Measurements from ENCODE around the gene ARHGEF1.
"Not testable (repeated sequence)": the region's sequence is repeated elsewhere in the genome, so short reads cannot be mapped to it uniquely, and the experiment has no call there.

ARHGEF1 gene

DNA sequence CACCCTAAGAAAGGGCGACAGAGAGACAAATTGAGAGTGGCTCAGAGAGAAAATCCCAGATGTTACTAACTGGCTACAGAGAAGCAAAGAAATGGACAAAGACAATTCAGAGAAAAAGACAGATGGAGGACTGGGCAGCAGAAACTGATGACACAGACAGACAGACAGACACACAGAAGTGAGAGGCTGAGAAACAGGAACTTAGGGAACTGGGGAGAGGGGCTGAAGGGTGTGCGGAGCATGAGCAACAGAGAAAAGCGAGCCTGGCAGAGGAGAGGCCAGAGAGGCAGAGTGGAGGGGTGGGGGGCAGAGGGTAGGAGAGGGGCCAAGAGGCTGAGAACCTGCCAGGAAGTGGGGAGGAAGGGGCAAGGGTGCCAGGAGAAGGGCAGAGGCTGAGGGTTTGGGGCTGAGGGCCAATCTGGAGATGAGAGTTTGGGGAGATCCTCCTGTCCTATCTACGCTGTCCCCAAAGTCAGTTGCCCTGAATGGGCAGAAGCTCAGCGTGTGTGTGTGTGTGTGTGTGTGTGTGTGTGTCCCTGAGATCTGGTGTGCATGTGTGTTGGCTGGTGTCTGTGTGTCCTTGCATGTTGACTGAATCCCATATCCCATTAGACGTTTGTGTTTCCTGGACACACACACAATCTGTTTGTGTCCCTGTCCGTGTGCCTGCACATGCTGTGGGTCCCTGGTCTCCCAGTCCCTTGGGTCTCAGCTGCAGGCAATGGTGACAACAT, 50.9 kb downstream of the ARHGEF1 start:
- DNase-seq: no peak

DNA sequence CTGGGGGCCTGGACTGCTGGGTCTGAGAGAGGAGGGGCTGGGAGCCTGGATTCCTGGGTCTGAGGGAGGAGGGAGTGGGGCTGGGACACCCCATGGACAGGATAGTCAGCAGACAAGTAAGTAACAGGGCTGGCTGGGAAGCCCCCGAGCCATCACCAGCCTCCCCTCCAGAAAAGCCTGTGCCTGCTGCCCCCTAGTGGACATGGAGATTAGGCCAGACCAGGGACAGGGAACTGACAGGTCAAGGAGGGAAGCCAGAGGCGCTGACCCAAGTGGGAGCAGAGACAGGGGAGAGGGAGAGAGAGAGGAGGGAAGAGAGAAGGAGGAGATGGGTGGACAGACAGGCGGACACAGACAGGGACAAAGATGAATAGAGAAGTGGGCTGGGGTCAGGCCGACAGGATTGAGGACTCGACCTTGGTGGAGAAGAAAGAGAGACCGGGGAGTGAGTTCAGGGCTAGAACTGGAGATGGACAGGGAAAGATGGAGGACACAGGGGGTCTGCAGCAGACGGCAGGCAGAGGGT, 51.9 kb downstream of the ARHGEF1 start:
- peak; percentile 80 for DNase-seq

GRCh38 chr19:41935760-41936415, 52.9 kb downstream of the ARHGEF1 start:
- no peak for DNase-seq

- DNase-seq: peak; percentile 61
These were observed 53.4 kb downstream of the ARHGEF1 start for GRCh38 chr19:41936416-41936850.

DNA sequence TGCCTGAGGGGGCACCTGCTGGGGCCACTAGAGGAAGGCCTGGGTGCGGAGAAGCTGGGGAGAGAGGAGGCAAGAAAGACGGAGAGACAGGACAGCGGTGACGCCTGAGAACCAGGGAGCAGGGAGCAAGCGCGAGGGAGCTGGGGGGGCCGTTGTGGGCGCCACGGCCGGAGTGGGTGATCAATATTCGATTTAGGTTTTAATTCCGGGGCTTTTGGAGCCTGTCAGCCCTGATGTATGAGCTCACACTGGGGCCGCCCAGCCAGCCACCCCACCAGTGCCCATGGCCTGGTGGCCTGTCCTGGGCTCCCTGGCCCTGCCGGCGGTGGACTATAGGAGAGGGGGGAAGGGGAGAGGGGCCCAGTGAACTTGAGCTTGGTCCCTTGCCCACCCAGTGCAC, 54.0 kb downstream of the ARHGEF1 start:
- no peak for DNase-seq

DNA sequence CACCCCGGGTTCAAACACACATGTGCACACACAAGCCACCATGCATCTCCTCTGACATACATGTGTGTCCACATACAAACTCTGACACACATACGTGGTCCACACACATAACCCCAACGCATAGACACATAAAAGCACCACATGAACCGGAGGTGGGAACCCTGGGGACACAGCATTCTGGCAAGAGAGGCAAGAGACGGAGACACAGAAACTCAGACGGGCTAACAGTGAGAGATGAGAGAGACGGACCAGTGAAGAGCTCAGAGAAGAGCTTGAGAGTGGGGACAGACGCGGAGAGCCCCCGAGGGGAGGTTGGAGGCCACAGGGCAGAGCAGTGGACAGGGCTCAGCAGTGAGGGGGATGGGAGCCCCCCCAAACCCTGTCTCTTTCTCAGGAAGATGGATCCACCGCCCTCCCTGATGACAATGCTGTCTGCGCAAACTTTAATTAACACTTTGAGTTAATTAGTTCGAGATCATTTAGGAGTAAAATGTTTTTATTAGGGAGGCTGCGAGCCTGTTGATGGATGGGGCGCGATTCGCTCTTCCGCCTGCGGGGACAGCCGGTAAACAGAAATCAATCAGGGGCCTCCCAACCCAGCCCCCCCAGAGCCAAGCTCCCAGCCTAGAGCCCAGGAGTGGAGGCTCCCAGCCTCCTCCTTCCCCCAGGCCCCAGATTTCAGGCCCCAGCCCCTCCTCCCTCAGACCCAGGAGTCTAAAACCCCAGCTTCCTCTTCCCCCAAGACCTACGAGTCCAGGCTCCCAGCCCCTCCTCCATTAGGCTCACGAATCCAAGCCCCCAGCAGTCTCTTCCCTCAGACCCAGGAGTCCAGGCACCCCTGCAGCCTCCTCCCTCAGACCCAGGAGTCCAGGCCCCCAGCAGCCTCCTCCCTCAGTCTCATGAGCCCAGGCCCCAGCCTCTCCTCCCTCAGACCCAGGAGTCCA, 54.8 kb downstream of the ARHGEF1 start:
- no peak for DNase-seq

GRCh38 chr19:41939209-41939608, 56.2 kb downstream of the ARHGEF1 start:
- DNase-seq: not testable (repeated sequence)

DNA sequence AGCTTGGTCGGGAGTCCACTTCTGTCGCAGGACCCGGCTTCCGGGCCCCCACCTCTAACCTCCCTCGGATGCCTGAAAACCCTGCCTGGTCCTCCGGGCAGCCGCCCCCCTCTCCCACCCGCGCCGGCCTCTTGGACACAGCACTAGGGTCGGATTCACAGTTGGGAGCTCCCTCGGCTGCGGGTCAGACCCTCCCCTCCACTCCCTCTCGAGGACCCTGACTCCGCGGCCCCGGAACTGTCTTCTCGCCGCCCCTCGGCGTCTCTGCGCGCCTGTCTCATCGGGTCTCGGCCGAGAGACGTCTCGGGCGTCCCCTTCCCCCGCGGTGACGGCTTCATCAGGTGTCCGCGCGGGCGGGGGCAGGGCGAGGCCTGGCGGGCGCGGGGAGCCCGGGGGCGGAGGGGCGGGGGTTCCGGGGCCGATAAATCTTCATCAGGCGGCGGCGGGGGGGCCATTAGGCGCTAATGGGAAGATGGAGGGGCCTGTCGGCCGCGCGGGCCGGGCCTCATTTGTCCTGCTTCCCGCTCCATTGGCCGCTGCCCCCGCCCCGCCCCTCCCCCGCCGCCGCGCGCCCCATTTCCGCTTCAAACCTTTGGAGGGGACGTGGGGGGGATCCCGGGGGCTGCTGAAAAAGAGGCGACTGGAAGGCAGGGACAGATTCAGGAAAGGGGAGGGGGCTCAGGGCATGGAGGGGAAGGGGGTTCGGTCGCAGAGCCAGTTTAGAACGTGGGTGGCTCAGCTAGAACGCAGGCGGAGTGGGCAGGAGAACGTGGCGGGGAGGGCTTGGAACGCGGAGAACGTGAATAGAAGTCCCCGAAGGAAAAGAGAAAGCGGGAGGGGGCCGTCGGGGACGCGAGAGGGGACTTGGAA, 57.1 kb downstream of the ARHGEF1 start:
- peak; percentile 31 for DNase-seq

DNA sequence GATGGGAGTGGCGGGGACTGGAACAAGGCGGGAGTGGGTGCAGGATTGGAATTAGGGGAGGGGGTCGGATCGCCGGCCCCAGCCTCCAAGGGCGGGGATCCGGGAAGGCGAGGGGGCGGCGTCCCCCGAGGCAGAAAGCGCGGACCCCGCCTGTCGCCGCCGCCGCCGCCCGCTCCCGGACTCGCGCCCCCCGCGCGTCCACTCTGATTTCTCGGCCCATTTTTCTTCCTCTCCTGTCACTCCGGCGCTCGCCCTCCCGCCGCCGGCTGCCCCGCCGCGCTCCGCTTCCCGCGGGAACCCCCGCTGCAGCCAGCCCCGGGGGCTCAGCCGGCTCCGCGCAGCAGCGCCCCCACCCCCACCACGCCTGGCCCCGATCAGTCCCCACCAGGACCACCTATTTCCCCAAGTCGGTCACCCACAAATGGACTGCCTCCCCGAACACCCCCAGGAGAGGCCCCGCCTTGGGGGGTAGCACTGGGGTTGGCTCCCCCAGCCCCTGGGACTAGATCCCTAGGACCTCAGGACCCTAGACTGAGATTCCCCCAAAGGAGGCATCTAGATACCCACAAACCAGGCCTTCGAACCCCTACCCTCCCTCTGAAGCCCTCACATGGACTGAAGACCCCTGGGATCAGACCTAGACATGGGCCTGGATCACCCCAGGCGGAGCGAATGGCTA, 57.9 kb downstream of the ARHGEF1 start:
- no peak for DNase-seq

DNA sequence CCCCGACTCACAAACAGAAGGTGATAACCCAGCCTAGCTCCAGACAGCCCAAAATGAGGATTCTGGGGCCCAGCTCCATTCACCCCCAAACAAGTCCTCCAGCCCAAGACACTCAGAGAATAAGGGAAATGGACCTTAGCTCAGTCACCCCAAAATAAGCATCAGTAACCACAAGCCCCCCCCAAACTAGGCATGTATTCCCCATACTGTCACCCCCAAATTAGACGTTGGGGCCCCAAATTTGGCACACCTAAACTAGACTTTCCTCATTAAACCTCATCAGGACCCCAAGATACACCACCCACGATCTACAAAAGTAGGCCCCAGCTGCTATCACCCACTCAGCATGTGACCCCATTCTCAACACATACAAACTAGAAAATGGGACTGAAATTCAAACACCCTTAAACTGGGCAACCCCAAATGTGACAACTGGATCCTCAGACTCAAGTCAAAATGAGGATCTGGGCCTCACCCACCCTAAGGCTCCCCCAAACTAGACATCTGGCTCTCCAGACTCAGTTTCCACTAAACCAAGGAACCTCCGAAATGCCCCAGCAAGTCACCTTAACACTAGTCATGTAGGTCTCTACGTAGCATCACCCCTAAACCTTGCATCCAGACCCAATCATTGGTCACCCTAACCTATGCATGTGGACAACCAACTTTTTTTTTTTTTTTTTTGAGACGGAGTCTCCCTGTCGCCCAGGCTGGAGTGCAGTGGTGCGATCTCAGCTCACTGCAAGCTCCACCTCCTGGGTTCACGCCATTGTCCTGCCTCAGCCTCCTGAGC, 58.6 kb downstream of the ARHGEF1 start:
- DNase-seq: no peak

DNA sequence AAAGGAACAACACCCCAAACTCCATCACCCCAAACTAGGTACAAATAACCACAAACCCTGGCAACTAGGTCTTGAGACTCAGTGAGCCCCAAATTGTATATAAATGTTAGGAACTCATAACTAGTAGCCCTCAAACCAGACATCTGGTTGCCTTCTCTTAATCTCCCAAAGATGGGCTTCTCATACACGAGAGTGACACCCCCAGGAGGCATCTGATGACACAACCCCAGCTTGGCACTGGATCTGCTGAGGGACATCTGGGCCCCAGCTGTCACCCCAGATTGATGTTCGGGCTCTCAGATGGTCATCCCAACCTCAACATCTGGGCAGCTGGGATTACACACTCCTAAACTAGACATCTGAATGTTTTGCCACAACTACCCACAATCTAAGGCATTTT, 61.4 kb downstream of the ARHGEF1 start:
- DNase-seq: no peak

DNA sequence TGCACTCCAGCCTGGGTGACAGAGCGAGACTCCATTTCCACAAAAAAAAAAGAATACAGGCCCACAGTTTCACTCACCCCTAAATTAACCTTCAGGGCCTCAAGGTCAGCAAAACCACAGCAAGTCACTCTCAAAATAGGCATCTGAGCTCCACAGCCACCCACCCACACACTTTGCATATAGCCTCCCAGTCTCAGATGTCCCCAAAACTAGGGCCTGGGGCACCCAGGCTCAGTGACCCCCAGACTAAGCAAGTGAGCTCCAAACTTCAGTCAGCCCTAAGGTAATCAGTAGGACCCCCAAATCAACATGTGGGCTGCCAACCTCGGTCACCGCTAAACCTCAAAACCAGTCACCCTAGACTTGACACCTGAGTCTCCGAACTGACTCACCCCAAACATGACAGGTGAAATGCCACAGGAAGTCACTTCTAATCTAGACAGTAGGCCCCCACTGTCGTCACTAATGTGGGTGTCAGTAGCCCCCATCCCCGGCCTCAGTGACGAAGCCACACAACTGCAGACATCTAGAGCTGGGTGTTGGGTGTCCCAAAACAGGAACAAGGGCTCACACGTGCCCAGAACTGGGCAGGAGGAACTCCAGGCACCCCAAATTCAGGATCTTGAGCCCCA, 62.3 kb downstream of the ARHGEF1 start:
- peak; percentile 91 for DNase-seq

GRCh38 chr19:41947091-41947490, 64.1 kb downstream of the ARHGEF1 start:
- no peak for DNase-seq

DNA sequence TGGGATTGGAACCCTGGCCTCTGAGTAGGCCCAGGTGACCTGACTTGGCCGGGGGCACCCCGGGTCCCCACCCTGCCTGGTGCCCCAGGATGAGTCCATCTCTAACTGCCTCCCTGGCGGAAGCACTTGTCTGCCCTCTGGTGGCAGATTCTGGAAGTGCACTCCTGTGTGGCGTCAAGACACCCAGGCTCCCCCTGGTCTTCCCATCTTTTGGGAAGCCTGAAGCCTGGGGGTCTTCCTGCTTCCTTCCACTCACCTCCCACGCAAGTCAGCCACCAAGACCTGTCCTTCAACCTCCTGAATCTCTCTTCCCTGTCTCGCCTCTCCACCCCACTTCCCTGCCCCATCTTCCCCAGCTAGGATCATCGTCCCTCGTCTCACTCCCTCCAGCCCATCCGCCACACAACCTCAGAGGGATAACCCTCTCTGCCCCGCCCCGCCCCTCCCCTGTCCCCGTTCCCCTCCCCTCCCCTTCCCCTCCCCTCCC, 68.7 kb downstream of the ARHGEF1 start:
- DNase-seq: peak; percentile 93

DNA sequence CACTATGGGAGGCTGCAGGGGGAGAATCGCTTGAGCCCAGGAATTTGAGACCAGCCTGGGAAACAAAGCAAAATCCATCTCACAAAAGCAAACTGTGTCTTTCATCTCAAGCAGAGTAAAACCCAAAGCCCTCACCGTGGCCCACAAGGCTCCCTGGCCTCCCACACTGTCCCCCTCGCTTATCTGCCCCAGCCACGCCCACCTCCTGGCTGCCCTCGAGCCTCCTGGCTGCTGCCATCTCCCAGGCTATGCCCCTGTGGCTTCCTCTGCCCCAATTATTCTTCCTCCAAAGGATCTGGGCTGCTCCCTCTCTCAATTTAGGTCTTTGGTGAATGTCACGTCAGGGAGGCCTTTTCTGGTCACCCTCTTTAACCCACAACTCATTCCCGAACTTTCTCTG, 72.5 kb downstream of the ARHGEF1 start:
- no peak for DNase-seq

DNA sequence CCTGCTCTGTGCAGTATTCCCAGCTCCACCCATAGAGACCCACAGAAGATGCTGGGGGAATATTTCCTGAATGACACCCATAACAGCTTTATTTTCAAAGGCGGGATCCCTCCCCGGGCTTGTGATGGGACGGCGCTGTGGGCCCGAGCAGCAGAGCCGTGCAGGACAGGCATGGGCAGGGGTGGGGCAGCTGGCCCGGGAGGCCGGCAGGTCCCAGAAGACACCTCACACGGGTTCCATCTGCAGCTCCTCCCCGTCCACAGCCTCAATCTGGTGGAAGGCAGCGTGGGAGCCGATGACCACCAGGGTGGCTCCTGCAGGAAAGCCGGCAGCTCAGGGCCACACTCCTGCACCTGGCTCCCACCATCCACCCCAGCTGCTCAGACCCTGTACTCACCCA, 73.6 kb downstream of the ARHGEF1 start:
- DNase-seq: no peak

Measured in activated gamma-delta T cell treated with Interleukin-2 at 50 U/mL for 16 hours (primary cell).